ENCODE data around the gene ARHGEF28. TPM values are rescaled to one million over a fixed set of nuclear protein-coding genes. Genes with fewer than 3 reads are reported as not detected.

Gene ARHGEF28
- total RNA-seq, 4 donors from 2014 or later, result 13.3 to 19.0 (median 16.9) TPM

DNA sequence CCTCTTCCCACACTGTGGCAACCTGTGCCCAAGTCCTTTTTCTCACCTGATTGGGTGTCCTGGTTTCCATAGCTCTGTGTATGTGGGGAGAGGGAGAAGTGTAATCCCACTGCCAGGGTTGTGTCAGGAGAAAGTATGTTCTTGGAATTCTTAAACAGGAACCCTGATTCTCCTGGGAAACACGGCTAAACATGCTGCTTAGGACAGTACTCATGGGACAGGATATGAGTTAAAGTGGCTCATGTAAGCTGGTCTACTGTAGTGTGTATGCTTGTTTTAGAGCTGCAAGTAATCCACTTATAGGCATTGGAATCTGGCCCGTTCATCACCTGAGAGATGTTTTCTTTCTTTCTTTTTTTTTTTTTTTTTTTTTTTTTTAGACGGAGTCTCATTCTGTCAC lies 23.9 kb downstream of the ARHGEF28 start:
- Histone ChIP-seq H3K36me3 (no peaks in the 10 kb centered on the region), H3K4me1 (no peaks in the 10 kb centered on the region), H3K9me3 (no peaks in the 10 kb centered on the region), H3K4me3 (no peak overlapping the region), H3K27me3 (no peaks in the 10 kb centered on the region), H3K27ac (no peak overlapping the region)
- no peak for TF ChIP-seq POLR2A (IDR thresholded peaks at IDR 0.05)
- TF ChIP-seq, protein P1, sequence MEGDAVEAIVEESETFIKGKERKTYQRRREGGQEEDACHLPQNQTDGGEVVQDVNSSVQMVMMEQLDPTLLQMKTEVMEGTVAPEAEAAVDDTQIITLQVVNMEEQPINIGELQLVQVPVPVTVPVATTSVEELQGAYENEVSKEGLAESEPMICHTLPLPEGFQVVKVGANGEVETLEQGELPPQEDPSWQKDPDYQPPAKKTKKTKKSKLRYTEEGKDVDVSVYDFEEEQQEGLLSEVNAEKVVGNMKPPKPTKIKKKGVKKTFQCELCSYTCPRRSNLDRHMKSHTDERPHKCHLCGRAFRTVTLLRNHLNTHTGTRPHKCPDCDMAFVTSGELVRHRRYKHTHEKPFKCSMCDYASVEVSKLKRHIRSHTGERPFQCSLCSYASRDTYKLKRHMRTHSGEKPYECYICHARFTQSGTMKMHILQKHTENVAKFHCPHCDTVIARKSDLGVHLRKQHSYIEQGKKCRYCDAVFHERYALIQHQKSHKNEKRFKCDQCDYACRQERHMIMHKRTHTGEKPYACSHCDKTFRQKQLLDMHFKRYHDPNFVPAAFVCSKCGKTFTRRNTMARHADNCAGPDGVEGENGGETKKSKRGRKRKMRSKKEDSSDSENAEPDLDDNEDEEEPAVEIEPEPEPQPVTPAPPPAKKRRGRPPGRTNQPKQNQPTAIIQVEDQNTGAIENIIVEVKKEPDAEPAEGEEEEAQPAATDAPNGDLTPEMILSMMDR (IDR thresholded peaks at IDR 0.05), result no peak
- DNase-seq, result no peak

DNA sequence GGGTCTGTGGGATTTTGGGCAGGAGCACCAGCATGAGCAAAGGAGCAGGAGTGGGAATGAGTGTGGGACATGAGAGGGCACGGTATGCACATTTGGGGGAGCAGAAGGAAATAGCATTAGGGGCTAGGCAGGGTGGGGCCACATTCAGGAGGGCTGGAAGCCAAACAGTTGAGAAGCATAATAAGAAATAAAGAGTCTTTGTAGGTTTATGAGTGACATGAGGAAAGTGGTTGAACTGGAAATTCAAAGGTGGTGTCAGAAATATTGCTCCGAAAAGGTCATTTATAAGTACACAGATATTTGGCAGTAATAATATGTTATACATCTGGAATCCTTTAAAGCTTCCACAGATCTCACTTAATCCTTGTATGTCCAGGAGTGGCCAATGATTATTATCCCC lies 26.4 kb downstream of the ARHGEF28 start:
- H3K4me3 ChIP-seq, result no peak overlapping the region
- no peak overlapping the region for H3K27ac ChIP-seq
- no peaks in the 10 kb centered on the region for H3K4me1 ChIP-seq
- no peak for TF ChIP-seq POLR2A (IDR thresholded peaks at IDR 0.05)
- TF ChIP-seq, protein P1 (IDR thresholded peaks at IDR 0.05), result no peak
- no peaks in the 10 kb centered on the region for H3K27me3 ChIP-seq
- no peaks in the 10 kb centered on the region for H3K9me3 ChIP-seq
- no peaks in the 10 kb centered on the region for H3K36me3 ChIP-seq
- DNase-seq, result no peak

DNA sequence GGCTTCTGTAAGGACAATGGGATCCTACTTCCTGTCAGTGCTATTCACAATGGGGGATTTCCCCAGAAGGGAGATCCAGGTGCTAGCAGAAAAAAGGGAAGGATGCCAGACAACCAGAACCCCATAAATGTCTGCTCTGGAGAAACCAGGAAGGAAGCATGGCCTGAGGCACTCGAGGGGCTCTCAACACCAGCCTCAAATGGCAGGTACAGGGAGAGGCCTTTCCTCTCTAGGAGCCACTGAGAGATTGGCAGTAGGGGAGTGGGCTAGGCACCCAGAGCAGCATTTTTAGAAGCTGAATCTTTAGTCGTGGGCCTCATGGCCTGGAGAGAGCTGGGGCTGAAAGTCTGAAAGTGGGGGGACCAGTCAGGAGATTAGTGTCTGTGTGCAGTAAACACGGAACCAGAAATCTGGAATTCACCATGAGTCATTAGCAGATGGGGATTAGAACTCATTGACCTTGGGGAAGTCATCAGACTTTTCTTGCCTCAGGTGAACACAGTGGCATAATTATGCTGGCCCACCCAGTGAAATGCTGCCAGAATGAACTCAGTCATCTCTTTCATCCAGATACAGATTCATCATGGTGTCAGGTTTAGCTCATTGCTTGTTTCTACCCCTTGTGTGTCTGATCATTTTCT lies 28.3 kb downstream of the ARHGEF28 start:
- DNase-seq, result no peak
- no peaks in the 10 kb centered on the region for H3K36me3 ChIP-seq
- no peak overlapping the region for H3K27ac ChIP-seq
- H3K4me3 ChIP-seq, result no peak overlapping the region
- no peaks in the 10 kb centered on the region for H3K4me1 ChIP-seq
- TF ChIP-seq POLR2A (IDR thresholded peaks at IDR 0.05), result no peak
- TF ChIP-seq, protein P1 (IDR thresholded peaks at IDR 0.05), result no peak
- no peaks in the 10 kb centered on the region for H3K9me3 ChIP-seq
- no peaks in the 10 kb centered on the region for H3K27me3 ChIP-seq

DNA sequence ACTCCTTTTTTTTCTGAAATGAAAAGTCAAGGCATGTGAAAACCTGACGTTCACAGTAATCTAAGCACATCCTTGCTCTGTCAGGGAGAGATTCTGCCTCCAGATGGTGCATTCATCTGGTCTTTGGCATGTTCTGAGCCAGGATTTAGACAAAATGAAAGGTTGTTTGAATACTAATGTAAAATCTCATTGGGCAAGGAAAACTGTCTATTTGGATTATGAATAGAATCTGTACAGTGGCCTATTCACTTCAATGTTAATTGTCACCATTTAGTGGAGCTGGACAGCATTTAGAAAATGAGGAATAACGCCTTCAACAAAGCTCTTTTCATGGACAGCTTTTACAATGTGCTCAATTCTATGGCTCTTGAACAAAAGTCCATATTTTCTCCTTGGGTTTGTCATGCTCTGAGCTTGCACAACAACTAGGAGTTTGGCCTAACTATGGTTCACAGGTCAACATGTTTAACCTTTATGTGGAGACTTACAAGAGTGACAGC lies 28.9 kb downstream of the ARHGEF28 start:
- H3K27ac ChIP-seq, result no peak overlapping the region
- no peaks in the 10 kb centered on the region for H3K4me1 ChIP-seq

DNA sequence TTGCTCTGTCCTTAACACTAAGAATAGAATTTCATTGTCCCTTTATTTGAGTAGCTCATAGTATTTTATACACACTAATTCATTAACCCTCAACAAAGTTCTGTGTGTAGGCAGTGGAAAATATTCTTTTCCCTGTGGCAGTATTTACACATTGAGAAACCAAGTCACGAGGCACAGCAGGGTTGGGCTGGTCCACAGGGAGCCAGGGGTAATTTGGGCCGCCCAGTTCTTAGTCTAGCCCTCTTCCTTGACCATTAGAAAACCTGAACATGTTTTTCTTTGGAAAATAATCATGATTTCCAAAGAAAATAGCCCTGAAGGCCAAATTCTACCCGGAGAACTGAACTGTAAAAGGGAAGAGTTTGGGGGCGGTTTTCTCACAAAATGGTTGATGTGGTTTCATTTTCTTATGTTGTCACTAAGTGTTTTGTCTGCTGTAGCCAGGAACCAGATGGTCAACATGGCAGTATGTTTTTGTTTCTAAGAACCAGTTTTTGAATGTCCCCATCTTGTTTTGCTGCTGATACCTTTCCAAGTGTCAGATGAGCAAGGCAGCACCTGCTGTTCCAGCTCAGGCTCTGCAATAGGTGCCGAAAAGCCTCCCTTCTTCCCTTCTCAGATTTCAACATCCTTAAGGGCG lies 29.6 kb downstream of the ARHGEF28 start:
- Histone ChIP-seq H3K9me3 (no peaks in the 10 kb centered on the region), H3K27ac (no peak overlapping the region), H3K4me1 (no peaks in the 10 kb centered on the region), H3K36me3 (no peaks in the 10 kb centered on the region), H3K27me3 (no peaks in the 10 kb centered on the region), H3K4me3 (no peak overlapping the region)
- no peak for DNase-seq
- TF ChIP-seq, protein P1 (IDR thresholded peaks at IDR 0.05), result no peak
- no peak for TF ChIP-seq POLR2A (IDR thresholded peaks at IDR 0.05)

More for the DNA sequence above, 28.9 kb downstream of the ARHGEF28 start:
- TF ChIP-seq, protein P1 (IDR thresholded peaks at IDR 0.05), result no peak
- no peak for TF ChIP-seq POLR2A (IDR thresholded peaks at IDR 0.05)
- Histone ChIP-seq H3K27me3 (no peaks in the 10 kb centered on the region), H3K4me3 (no peak overlapping the region), H3K36me3 (no peaks in the 10 kb centered on the region), H3K9me3 (no peaks in the 10 kb centered on the region)
- DNase-seq, result no peak
